ENCODE measurements around the gene EDA2R.

The EDA2R gene

GRCh38 chrX:66638591-66639500 is at the start of gene EDA2R:
Gene EDA2R, minus strand, starts transcription at chrX:66639078. Its CDS starts 23,058 bp downstream, at chrX:66616020.
- no peak for DNase-seq (ENCODE audit: low read depth)

- no peak for DNase-seq (ENCODE audit: low read depth)
Observed at GRCh38 chrX:66684196-66684595, 45.3 kb upstream of the EDA2R start.

- no peak for DNase-seq (ENCODE audit: low read depth)
Observed at GRCh38 chrX:66680451-66680850, 41.6 kb upstream of the EDA2R start.

GRCh38 chrX:66677430-66677829 is 38.6 kb upstream of the EDA2R start:
- DNase-seq (ENCODE audit: low read depth), result no peak

- DNase-seq (ENCODE audit: low read depth), result no peak
Observed at GRCh38 chrX:66676990-66677389, 38.1 kb upstream of the EDA2R start.

- no peak for DNase-seq (ENCODE audit: low read depth)
Observed at GRCh38 chrX:66676413-66676812, 37.5 kb upstream of the EDA2R start.

GRCh38 chrX:66675541-66675940 is 36.7 kb upstream of the EDA2R start:
- no peak for DNase-seq (ENCODE audit: low read depth)

GRCh38 chrX:66674506-66674905 is 35.6 kb upstream of the EDA2R start:
- DNase-seq (ENCODE audit: low read depth), result no peak

GRCh38 chrX:66672106-66672505 is 33.2 kb upstream of the EDA2R start:
- DNase-seq (ENCODE audit: low read depth), result no peak

- no peak for DNase-seq (ENCODE audit: low read depth)
Observed at GRCh38 chrX:66654411-66654810, 15.5 kb upstream of the EDA2R start.

- no peak for DNase-seq (ENCODE audit: low read depth)
Observed at GRCh38 chrX:66635360-66635759, 3.5 kb downstream of the EDA2R start.

- DNase-seq (ENCODE audit: low read depth), result no peak
Observed at GRCh38 chrX:66634272-66634671, 4.6 kb downstream of the EDA2R start.

- DNase-seq (ENCODE audit: low read depth), result no peak
Observed at GRCh38 chrX:66633541-66633940, 5.3 kb downstream of the EDA2R start.

GRCh38 chrX:66632981-66633380 is 5.9 kb downstream of the EDA2R start:
- DNase-seq (ENCODE audit: low read depth), result no peak

- no peak for DNase-seq (ENCODE audit: low read depth)
Observed at GRCh38 chrX:66632473-66632872, 6.4 kb downstream of the EDA2R start.

GRCh38 chrX:66625525-66625924 is 13.4 kb downstream of the EDA2R start:
- DNase-seq (ENCODE audit: low read depth), result no peak

- DNase-seq (ENCODE audit: low read depth), result no peak
Observed at GRCh38 chrX:66622209-66622608, 16.7 kb downstream of the EDA2R start.

- DNase-seq (ENCODE audit: low read depth), result no peak
Observed at GRCh38 chrX:66616944-66617343, 21.9 kb downstream of the EDA2R start.

- DNase-seq (ENCODE audit: low read depth), result no peak
Observed at GRCh38 chrX:66602381-66602938, 36.4 kb downstream of the EDA2R start.

- DNase-seq (ENCODE audit: low read depth), result no peak
Observed at GRCh38 chrX:66601522-66601921, 37.4 kb downstream of the EDA2R start.

- DNase-seq (ENCODE audit: low read depth), result no peak
Observed at GRCh38 chrX:66579219-66579618, 59.7 kb downstream of the EDA2R start.

GRCh38 chrX:66553973-66554372 is 84.9 kb downstream of the EDA2R start:
- no peak for DNase-seq (ENCODE audit: low read depth)

- no peak for DNase-seq (ENCODE audit: low read depth)
Observed at GRCh38 chrX:66547847-66548369, 91.0 kb downstream of the EDA2R start.

Measured in activated T-cell treated with anti-CD3 and anti-CD28 coated beads for 1 hour (primary cell).